Pulmonary artery endothelial cell (primary cell): Measurements from ENCODE around the gene PHC3. TPM values are rescaled to one million over a fixed set of nuclear protein-coding genes. Genes with fewer than 3 reads are reported as not detected.
A peak's percentile ranks its signal among the peaks of the same experiment; 100 is the strongest.
"Not testable (repeated sequence)": the region's sequence is repeated elsewhere in the genome, so short reads cannot be mapped to it uniquely, and the experiment has no call there.

Experiments used
- DNase-seq: peaks from one replicate; pipeline ENCODE4 v3.0.0-alpha.2; 2011; ENCODE audit warnings: low read depth, low spot score
- total RNA-seq: library from RNA; depleted of rRNA; stranded (reverse); fragments of >200 nt; gene quantifications from 2 replicates; pipeline ENCODE4 v1.2.3, GENCODE V29; 2014

Gene PHC3, protein sequence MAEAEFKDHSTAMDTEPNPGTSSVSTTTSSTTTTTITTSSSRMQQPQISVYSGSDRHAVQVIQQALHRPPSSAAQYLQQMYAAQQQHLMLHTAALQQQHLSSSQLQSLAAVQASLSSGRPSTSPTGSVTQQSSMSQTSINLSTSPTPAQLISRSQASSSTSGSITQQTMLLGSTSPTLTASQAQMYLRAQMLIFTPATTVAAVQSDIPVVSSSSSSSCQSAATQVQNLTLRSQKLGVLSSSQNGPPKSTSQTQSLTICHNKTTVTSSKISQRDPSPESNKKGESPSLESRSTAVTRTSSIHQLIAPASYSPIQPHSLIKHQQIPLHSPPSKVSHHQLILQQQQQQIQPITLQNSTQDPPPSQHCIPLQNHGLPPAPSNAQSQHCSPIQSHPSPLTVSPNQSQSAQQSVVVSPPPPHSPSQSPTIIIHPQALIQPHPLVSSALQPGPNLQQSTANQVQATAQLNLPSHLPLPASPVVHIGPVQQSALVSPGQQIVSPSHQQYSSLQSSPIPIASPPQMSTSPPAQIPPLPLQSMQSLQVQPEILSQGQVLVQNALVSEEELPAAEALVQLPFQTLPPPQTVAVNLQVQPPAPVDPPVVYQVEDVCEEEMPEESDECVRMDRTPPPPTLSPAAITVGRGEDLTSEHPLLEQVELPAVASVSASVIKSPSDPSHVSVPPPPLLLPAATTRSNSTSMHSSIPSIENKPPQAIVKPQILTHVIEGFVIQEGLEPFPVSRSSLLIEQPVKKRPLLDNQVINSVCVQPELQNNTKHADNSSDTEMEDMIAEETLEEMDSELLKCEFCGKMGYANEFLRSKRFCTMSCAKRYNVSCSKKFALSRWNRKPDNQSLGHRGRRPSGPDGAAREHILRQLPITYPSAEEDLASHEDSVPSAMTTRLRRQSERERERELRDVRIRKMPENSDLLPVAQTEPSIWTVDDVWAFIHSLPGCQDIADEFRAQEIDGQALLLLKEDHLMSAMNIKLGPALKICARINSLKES
- 11.1 and 18.0 TPM in 2 replicates for total RNA-seq

DNA sequence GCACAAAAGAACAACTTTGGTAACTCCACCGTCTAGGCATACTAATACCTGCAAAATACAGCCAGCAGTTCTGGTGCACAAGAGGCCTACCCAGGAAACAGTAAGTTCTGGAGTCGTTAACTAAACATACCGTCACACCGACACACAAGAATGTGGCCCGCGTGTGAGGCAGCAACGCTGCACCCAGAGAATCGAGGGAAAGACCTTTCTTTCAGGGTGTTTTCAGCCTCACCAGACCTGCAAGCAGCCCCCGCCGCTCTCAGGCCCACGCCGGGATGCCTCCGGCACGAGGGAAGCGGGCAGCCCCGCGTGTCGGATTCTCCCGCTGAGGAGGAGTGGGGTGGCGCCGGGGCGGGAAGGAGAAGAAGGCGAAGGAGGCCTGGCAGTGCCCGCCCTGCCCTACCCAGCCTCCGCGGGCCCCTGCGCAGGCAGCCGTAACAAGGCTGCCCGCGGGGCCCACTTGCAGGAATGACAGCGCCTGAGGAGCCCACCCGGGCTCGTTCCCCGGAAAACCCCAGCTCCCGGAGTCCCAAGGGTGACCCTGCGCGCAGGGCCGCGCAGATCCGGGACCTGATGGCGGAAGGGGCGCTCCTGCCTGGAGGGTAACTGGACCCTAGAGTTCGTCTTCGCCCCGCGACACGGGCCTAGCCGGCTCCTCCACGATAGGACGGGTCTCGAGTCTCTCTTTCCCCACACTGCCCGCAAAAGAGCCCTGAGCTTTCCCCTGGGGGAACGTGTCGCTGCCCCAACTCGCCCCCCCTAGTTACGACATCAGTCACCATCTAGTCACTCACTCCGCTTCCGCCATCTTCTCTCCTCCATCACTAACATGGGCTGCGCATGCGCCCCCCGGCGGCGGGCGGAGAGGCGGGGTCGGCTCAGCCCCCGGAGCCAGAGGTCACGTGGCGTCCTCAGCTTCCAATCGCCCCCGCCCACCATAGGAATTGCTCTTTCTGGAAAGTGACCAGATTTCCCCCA is at the start of gene PHC3:
TSS of gene PHC3 (minus strand) at position 826 of the 978 bp plus-strand sequence. CDS start at position 808, 18 bp downstream.
- peak; percentile 66 for DNase-seq

DNA sequence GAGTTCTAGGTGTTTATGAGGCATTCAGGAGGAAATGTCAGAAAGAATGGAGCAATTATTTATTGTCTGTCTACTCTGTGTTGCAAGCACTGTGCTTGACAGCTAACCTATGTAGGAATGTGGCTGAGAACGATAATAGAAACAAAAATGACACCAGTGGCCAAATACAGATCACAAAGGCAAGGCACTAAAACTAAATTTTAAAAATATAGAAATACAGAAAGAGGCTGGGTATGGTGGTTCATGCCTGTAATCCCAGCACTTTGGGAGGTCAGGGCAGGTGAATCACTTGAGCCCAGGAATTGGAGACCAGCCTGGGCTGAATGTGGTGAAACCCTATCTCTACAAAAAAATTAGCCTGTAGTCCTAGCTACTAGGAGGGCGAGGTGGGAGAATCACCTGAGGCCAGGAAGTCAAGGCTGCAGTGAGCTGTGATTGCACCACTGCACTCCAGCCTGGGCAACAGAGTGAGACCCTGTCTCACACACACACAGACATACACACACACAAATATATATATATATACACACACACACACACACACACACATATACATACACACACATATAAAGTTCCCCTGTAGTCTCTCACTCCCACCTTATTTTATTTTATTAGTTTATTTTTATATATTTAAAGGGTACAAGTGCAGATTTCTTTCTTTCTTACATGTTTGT is 46.7 kb upstream of the PHC3 start:
- no peak for DNase-seq

DNA sequence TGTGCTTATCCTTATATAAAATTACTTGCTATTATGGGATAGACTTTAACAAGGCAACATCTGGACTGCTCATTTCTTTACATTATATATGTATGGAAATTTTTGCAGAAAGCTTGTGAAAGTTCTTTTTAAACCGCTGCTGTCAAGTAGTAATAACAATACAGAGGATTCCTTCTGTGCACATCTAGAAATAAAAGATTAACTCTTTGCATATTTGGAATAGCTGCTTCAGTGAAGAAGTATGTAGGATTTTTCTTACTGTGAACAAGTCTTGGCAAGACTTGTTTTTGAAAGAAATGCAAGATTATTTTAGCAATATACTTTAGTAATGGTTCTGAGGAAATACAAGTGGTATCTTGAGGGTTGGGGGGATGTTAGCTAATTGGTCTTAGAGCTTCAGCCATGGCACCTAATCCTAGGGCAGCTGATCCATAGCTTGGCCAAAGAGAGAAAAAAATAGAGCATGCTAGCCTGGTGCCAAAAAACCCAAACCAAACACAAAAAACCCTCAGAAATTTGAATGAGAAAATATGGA is 45.0 kb upstream of the PHC3 start:
- DNase-seq = no peak

DNA sequence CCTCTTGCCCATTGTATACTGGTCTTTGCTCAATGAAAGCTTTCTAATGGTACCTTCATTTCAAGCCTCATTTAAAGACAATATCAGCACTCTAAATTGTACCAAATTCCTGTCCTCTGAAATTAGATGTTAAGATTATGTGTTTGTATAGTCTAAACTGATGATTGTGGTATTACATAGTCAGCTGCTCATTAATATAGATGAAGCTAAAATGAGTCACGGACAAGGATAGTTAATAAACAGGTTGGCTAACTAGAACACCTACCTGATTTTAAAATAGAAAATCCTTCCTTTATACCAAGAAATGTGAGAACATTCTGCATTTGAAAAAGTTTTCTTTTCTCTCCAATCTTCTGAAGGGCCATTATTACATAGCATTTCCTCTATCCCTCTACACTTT is 43.6 kb upstream of the PHC3 start:
- no peak for DNase-seq

DNA sequence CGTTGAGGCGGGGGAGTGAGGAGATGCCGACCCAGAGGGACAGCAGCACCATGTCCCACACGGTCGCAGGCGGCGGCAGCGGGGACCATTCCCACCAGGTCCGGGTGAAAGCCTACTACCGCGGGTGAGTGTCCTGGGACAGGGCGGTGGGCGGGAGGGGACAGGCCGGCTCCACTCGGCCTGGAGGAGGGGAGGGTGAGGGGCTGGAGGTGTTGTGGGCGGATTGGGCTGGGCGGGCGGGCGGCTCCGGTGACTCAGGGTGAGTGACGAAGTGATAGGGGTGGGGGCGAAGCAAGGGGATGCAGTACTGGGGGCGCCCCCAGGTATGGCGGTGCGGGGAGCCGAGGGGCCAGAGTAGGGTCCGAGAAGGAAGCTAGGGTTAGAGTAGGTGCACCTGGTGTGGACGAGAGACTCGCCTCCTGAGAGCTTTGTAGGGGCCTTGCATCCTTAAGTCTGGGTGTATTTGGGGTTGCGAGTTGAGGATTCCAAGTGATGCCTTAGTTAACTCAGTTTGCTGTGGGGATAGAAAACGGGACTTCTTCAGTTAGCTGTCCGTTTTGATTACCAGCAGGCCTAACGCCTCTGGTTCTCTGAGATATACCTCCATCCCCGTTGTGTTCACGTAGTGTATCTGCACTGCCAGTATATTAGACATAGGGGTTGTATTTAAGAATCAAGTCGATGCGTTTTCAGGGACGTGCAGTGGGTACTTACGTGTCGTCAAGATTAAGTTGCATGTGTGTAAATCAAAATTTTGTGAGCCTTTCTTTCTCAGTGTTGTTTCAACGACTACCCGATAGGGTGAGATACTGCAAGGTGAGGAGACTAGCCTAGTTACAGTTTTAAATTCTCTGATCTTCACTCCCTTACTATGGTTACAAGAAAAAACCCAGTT is 41.4 kb upstream of the PHC3 start:
- no peak for DNase-seq

DNA sequence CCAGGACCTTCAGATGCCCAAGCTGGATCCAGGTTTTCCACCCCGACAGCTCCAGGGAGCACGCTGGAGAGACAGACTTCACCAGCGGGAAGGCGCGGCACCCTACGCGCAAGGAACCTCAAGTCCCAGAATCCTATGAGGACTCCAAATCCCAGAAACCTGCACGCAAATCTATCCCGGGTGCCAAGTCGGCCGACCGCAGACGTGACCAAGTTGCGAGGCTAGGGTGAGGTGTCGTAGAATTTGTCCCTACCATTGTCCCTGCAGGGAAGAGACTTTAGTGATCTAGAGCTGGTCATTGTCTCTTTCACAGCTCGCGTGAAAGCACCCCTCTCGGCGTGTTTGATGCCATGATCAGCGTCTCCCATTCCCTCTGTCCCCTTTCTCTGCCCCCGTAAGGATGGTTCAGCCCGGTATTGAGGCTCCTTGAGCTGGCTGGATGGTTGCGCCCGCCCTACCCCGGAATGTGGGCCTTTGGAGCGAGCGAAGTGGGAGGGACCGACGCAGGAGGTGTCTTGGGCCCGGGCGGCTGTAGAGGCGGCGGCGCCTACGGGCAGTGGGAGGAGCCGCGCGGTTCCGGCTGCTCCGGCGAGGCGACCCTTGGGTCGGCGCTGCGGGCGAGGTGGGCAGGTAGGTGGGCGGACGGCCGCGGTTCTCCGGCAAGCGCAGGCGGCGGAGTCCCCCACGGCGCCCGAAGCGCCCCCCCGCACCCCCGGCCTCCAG is 40.6 kb upstream of the PHC3 start, which contains the start of gene PRKCI:
TSS of gene PRKCI (plus strand) at position 501 of the 723 bp plus-strand sequence. CDS start 246 bp downstream, outside the sequence.
- peak; percentile 88 for DNase-seq

DNA sequence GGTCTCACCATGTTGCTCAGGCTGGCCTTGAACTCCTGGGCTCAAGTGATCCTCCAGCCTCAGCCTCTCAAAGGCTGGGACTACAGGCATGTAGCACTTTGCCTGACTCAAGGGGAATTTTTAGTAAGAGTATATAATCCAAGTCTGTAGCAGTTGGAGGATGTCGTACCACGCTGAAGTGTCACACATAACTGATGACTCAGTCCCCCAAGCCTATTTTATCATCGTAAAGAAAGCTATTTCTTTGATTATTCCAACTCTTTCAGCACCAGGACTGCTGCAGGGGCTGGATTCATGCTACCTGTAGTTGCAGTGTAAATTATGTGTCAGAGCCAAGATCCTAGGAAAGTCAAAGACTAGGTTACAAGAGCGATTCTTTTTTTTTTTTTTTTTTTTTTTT is 39.3 kb upstream of the PHC3 start:
- DNase-seq = no peak

DNA sequence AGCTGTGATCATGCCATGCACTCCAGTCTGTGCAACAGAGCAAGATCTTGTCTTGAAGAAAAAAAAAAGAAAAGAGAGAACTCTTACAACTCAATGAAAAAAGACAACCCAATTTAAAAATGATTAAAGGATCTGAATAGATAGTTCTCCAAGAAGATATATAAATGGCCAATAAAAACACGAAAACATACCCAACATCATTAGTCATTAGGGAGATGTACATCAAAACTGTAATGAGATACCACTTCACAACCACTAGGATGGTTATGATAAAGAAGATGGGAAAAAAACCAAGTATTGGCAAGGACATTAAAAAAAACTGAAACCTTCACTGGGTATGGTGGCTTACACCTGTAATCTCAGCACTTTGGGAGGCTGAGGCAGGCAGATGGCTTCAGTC is 38.3 kb upstream of the PHC3 start:
- no peak for DNase-seq

DNA sequence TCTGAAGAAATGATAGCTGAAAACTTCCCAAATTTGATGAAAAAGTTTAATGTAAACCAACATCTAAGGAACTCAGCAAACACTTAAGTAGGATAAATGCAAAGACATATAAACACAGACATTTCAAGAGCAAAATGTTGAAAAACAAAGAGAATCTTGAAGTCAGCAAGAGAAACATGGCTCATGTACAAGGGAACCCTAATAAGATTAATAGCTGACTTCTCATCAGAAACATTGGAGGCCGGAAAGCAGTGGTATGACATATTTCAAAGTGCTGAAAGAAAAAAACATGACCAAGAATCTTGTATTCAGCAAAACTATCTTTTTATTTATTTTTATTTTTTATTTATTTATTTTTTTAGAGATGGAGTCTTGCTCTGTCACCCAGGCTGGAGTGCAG is 30.1 kb upstream of the PHC3 start:
- DNase-seq = no peak

DNA sequence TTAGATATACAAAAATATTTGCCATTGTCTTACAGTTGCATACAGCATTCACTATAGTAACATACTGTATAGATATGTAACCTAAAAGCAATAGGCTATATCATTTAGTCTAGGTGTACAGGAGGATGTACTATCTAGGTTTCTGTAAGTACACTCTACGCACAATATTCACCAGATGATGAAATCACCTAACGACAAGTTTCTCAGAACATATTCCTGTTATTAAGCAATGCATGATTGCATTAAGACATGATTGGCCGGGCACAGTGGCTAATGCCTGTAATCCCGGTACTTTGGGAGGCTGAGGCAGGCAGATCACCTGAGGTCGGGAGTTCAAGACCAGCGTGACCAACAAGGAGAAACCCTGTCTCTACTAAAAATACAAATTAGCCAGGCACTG is 26.2 kb upstream of the PHC3 start:
- DNase-seq = no peak

DNA sequence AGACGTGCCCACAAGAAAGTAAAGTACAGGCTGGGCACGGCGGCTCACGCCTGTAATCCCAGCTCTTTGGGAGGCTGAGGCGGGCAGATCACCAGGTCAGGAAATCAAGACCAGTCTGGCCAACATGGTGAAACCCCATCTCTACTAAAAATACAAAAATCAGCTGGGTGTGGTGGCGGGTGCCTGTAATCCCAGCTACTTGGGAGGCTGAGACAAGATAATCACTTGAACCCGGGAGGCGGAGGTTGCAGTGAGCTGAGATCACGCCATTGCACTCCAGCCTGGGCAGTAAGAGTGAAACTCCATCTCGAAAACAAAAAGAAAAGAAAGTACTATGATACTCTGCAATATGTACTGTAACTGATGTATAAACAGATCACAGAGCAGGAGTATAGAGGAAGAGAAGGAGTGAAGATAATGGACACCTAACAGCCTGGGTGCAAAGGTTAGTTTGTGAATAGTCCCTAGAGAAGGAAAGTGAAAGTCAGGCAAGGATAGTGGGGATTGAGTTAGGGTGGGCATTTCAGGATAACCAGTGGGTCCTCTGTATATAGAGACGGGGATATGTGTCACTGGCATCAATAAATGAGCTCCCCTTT is 24.7 kb upstream of the PHC3 start:
- DNase-seq = not testable (repeated sequence)

DNA sequence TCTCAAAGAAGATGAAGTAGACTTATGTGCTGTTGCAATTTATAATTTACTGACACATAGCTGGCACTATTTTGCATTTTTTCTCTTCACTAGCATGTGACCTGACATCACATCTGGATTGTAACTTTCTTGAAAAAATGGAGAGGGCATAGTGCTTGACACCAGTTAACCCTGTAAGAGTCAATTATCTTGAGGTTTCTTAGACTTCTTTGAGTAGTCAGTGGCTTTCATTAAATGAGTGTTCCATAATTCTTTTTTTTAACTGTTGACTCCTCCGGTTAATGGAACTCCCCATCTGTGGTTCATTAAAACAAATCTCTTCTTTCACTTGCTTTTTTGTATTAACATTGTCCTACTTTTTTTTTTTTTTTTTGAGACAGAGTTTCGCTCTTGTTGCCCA is 23.8 kb upstream of the PHC3 start:
- DNase-seq = no peak

DNA sequence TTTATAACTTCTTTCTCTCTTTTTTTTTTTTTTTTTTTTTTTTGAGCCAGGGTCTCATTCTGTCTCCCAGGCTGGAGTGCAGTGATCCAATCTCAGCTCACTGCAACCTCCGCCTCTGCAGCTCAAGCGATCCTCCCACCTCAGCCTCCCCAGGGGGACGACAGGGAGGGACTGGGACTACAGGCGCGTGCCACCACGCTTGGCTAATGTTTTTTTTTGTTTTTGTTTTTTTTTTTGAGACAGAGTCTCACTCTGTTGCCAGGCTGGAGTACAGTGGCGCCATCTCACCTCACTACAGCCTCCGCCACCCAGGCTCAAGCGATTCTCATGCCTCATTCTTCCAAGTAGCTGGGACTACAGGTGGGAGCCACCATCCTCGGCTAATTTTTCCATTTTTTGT is 23.0 kb upstream of the PHC3 start:
- DNase-seq = no peak

DNA sequence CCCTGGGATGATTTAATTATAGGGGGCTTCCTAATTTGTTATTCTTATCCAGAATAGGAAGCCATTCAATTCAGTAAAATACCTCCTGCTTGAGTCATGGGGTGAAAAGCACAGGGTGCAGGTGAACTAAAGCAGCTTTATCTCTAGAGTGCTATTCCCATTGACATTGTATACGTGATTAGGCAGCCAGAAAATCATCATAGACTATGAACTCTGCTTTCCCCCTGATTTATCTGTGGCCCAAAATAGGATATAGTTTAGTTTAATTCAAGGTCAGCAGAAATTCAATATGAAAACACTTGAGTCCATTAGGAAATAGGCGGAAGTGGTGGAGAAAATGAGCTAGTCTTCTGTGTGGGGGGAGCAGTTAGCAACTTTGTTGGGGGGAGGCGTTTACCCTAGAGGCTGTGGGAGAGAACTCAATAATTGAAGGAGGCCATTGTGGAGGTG is 22.5 kb upstream of the PHC3 start:
- no peak for DNase-seq

DNA sequence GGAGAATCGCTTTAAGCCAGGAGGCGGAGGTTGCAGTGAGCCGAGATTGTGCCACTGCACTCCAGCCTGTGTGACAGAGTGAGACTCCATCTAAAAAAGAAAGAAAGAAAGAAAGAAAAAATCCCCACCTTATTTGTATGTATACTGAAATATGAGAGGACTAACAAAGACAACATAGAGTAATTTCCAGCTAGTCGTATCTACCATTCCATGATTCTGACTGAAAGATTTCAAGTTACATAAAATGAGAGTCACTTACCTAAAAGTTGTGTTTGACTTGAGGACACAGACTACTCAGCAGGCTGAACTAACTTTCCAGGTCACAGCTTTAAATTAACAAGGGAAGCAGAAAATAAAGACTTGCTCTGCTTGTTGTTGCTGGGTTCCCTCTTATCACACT is 21.9 kb upstream of the PHC3 start:
- no peak for DNase-seq

DNA sequence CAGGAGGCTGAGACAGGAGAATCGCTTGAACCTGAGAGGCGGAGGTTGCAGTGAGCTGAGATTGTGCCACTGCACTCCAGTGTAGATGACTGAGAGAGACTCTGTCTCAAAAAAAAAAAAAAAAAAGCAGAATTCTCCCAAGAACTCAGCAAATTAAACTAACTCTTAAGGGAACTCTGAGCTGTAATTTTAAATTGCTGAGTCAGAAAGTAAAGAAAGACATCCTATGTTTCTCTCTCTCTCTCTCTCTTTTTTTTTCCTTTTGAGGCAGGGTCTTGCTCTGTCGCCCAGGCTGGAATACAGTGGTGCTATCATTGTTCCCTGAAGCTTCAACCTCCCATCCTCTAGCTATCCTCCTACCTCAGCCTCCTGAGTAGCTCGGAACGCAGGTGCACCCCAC is 20.0 kb upstream of the PHC3 start:
- no peak for DNase-seq

DNA sequence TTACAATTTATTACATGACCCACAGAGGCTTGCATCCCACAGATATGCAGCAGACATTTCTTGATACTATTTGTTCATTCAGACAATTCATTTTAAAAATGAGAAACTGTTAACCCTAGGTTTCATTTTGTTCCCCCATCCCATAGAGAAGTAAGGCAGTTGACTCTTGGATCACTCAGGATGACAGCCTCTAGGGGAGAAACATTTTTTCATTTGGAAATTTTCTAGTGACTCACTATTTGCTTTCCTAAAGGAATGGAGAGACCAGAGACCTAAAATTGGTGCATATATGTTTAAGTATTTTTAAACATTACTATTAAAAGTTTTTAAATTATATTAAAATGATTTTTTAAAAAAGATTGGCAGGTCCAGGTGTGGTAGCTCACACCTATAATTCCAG is 19.5 kb upstream of the PHC3 start:
- DNase-seq = no peak

DNA sequence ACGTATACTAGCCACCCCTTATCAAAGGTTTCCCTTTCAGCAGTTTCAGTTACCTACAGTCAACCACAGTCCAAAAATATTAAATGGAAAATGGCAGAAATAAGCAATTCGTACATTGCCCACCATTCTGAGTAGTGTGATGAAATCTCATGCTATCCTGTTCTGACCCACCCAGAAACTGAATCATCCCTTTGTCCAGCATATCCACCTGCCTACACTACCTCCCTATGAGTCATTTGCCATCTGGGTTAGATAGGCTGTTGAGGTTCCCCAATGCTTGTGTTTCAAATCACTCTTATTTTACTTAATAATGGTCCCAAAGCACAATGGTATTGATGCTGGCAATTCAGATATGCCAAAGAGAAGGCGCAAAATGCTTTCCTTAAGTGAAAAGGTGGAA is 15.3 kb upstream of the PHC3 start:
- no peak for DNase-seq
